Measurements from ENCODE around the gene LRMDA.

GRCh38 chr10:75972491-75973276 is 541.3 kb downstream of the LRMDA start:
- no peak for TF ChIP-seq RAD21 (IDR thresholded peaks at IDR 0.05; ENCODE audit: insufficient read depth, low read depth, low read length)
- no peak for TF ChIP-seq MAX (IDR thresholded peaks at IDR 0.05; ENCODE audit: low read depth, low read length)
- TF ChIP-seq CTCF (IDR thresholded peaks at IDR 0.05 in 2 of 3, conservative IDR thresholded peaks at IDR 0.05 in 1 of 3; ENCODE audit: control insufficient read depth in 2 of 3, extremely low read depth in 1 of 3, insufficient read depth in 1 of 3, low read depth in 3 of 3, low read length in 3 of 3), result no peak
- TF ChIP-seq CHD2 (IDR thresholded peaks at IDR 0.05; ENCODE audit: borderline replicate concordance, low read depth, low read length), result no peak
- no peak for TF ChIP-seq PKNOX1 (IDR thresholded peaks at IDR 0.05)
- no peak for TF ChIP-seq ZBTB4 (CRISPR knock-in tag; IDR thresholded peaks at IDR 0.05)
- TF ChIP-seq EZH2 (IDR thresholded peaks at IDR 0.05; ENCODE audit: borderline replicate concordance, control insufficient read depth, low read depth, low read length), result no peak
- no peak for TF ChIP-seq POLR2AphosphoS5 (IDR thresholded peaks at IDR 0.05; ENCODE audit: low read length)

Measured in GM12878 (cell line).